Aorta (tissue), 5 donors: ENCODE data around the gene MAML3. TPM values are rescaled to one million over a fixed set of nuclear protein-coding genes. Genes with fewer than 3 reads are reported as not detected.

Experiments
- ATAC-seq: fragments of 200-7000 bp; cut with Tn5 transposase; one replicate; pipeline ENCODE4 v1.9.1; 2022; ENCODE audit warnings: moderate library complexity; ENCODE audit not compliant: low FRiP score
- DNase-seq, 2 donors: peaks; one replicate each; pipeline ENCODE4 v3.0.0-alpha.2; 2020
- H3K27ac ChIP-seq, 2 donors: one replicate each; pipeline ENCODE4 v1.5.1; 2013; ENCODE audit warnings: low read length in 2 of 2, mild to moderate bottlenecking in 2 of 2, moderate library complexity in 2 of 2, control low read depth in 1 of 2, inconsistent platforms in 1 of 2, low read depth in 1 of 2
- H3K27me3 ChIP-seq, 2 donors: one replicate each; pipeline ENCODE4 v1.6.1; 2013; ENCODE audit warnings: control low read depth in 1 of 2, low read length in 1 of 2, mild to moderate bottlenecking in 1 of 2, moderate library complexity in 1 of 2; ENCODE audit not compliant: insufficient read depth in 2 of 2, control insufficient read depth in 1 of 2
- H3K36me3 ChIP-seq, 2 donors: one replicate each; pipeline ENCODE4 v1.6.1; 2013; ENCODE audit warnings: control low read depth in 1 of 2, low read length in 1 of 2, mild to moderate bottlenecking in 1 of 2; ENCODE audit not compliant: insufficient read depth in 2 of 2, control insufficient read depth in 1 of 2
- H3K4me1 ChIP-seq, 2 donors: one replicate each; pipeline ENCODE4 v1.6.1; 2013; ENCODE audit warnings: low read length in 2 of 2, control low read depth in 1 of 2, mild to moderate bottlenecking in 1 of 2, moderate library complexity in 1 of 2; ENCODE audit not compliant: insufficient read depth in 2 of 2, control insufficient read depth in 1 of 2
- H3K4me3 ChIP-seq, 2 donors: one replicate each; pipeline ENCODE4 v1.5.1; 2013; ENCODE audit warnings: low read length in 2 of 2, control low read depth in 1 of 2, mild to moderate bottlenecking in 1 of 2
- H3K9me3 ChIP-seq: one replicate; pipeline ENCODE4 v1.6.1; 2013; ENCODE audit warnings: mild to moderate bottlenecking, low read length; ENCODE audit not compliant: control insufficient read depth
- WGBS, 2 donors: extraction: QIAGEN DNeasy Blood & Tissue Kit; methylation state at CpG; one replicate each; pipeline ENCODE4 v1.1.7; 2013; 5-methylcytosine and 5-hydroxymethylcytosine counted together
- intact Hi-C, 2 donors: fragments of 100-400 bp; cut with DNase I; formaldehyde crosslinking; loops; one replicate each; pipeline versions ENCODE4 v1.14.2 to v1.15.0; 2022
- polyA plus RNA-seq, 2 donors: library from polyadenylated mRNA; stranded (reverse); fragments of 200-250 nt; gene quantifications; one replicate each; pipeline ENCODE4 v1.2.3, GENCODE V29; 2013
- total RNA-seq, 2 donors: library from RNA; stranded (reverse); fragmentation: NEBNext Ultra II Directional; extraction: Animal tissue kit (Norgen Biotek cat#: 25700); gene quantifications; one replicate each; pipeline ENCODE4 v1.2.1, GENCODE V29; 2021
- donor health status: healthy with polysubstance abuse.
- donor health status: Bipolar disorder and iron deficiency.
- donor health status: DM: no; HTN: no; CAD: no.
- donor health status: DM: no; HTN: no; CAD: no.
- donor health status: DM: yes; HTN: yes; CAD: no.

The MAML3 gene
- total and polyA plus RNA-seq, 4 donors: 0.79 to 10.5 (median 4.9) TPM

- Histone ChIP-seq H3K36me3 (no peaks in the 10 kb centered on the region), H3K27ac (no peak overlapping the region), H3K4me3 (no peak overlapping the region), H3K9me3 (no peaks in the 10 kb centered on the region), H3K4me1 (no peaks in the 10 kb centered on the region), H3K27me3 (no peaks in the 10 kb centered on the region)
- WGBS, 2 donors: 94 to 98% methylated on average over 2 of the region's 2 CpGs
- no peak for DNase-seq
- intact Hi-C loops: no loop called here
- ATAC-seq: no peak
Observed at GRCh38 chr4:139834981-139835391, 319.0 kb downstream of the MAML3 start.

GRCh38 chr4:139834226-139834662, 319.7 kb downstream of the MAML3 start:
- Histone ChIP-seq H3K4me1 (no peaks in the 10 kb centered on the region), H3K36me3 (no peaks in the 10 kb centered on the region), H3K4me3 (no peak overlapping the region), H3K9me3 (no peaks in the 10 kb centered on the region), H3K27me3 (no peaks in the 10 kb centered on the region), H3K27ac (no peak overlapping the region)
- 97 to 98% methylated on average over 8 of the region's 8 CpGs for WGBS, 2 donors
- intact Hi-C loops: no loop called here
- no peak for DNase-seq
- ATAC-seq: no peak

GRCh38 chr4:139833151-139833910, 320.7 kb downstream of the MAML3 start:
- ATAC-seq (no peak), DNase-seq (no peak)
- no peaks in the 10 kb centered on the region for H3K27me3 ChIP-seq
- intact Hi-C loops: no loop called here
- no peak overlapping the region for H3K4me3 ChIP-seq
- H3K4me1 ChIP-seq: no peaks in the 10 kb centered on the region
- H3K27ac ChIP-seq: no peak overlapping the region
- 71 to 81% methylated on average over 21 of the region's 21 CpGs for WGBS, 2 donors
- no peaks in the 10 kb centered on the region for H3K36me3 ChIP-seq
- H3K9me3 ChIP-seq: no peaks in the 10 kb centered on the region

- H3K9me3 ChIP-seq: no peaks in the 10 kb centered on the region
- DNase-seq (peak in 1 of 2 donors; percentile 49), ATAC-seq (no peak)
- intact Hi-C loops: no loop called here
- no peaks in the 10 kb centered on the region for H3K27me3 ChIP-seq
- 86 to 91% methylated on average over 7 of the region's 7 CpGs for WGBS, 2 donors
- no peak overlapping the region for H3K4me3 ChIP-seq
- H3K36me3 ChIP-seq: no peaks in the 10 kb centered on the region
- no peaks in the 10 kb centered on the region for H3K4me1 ChIP-seq
- H3K27ac ChIP-seq: no peak overlapping the region
Observed at GRCh38 chr4:139828966-139829664, 324.9 kb downstream of the MAML3 start.

- no peak overlapping the region for H3K27ac ChIP-seq
- no peaks in the 10 kb centered on the region for H3K27me3 ChIP-seq
- DNase-seq (no peak), ATAC-seq (no peak)
- no peak overlapping the region for H3K4me3 ChIP-seq
- no peaks in the 10 kb centered on the region for H3K36me3 ChIP-seq
- intact Hi-C loops: no loop called here
- no peaks in the 10 kb centered on the region for H3K9me3 ChIP-seq
- 77 to 87% methylated on average over 8 of the region's 8 CpGs for WGBS, 2 donors
- H3K4me1 ChIP-seq: no peaks in the 10 kb centered on the region
Observed at GRCh38 chr4:139826426-139826825, 327.6 kb downstream of the MAML3 start.

GRCh38 chr4:139825523-139826014, 328.4 kb downstream of the MAML3 start:
- WGBS, 2 donors: 72 to 74% methylated on average over 13 of the region's 13 CpGs
- Histone ChIP-seq H3K4me1 (no peaks in the 10 kb centered on the region), H3K4me3 (no peak overlapping the region), H3K9me3 (no peaks in the 10 kb centered on the region), H3K36me3 (no peaks in the 10 kb centered on the region), H3K27me3 (no peaks in the 10 kb centered on the region), H3K27ac (no peak overlapping the region)
- intact Hi-C loops: no loop called here
- DNase-seq: no peak
- ATAC-seq: no peak

- 82% methylated on average over 9 of the region's 9 CpGs for WGBS, 2 donors
- Histone ChIP-seq H3K27ac (no peak overlapping the region), H3K4me1 (no peaks in the 10 kb centered on the region), H3K27me3 (no peaks in the 10 kb centered on the region), H3K9me3 (no peaks in the 10 kb centered on the region), H3K4me3 (no peak overlapping the region), H3K36me3 (no peaks in the 10 kb centered on the region)
- intact Hi-C loops: no loop called here
- DNase-seq (no peak), ATAC-seq (no peak)
Observed at GRCh38 chr4:139824882-139825522, 329.0 kb downstream of the MAML3 start.

- no peaks in the 10 kb centered on the region for H3K36me3 ChIP-seq
- no peak overlapping the region for H3K4me3 ChIP-seq
- no peak for DNase-seq
- intact Hi-C loops: no loop called here
- no peaks in the 10 kb centered on the region for H3K4me1 ChIP-seq
- no peak overlapping the region for H3K27ac ChIP-seq
- ATAC-seq: no peak
- H3K9me3 ChIP-seq: no peaks in the 10 kb centered on the region
- 92 to 96% methylated on average over 5 of the region's 5 CpGs for WGBS, 2 donors
- H3K27me3 ChIP-seq: no peaks in the 10 kb centered on the region
Observed at GRCh38 chr4:139823746-139824145, 330.2 kb downstream of the MAML3 start.
